Iris pigment epithelial cell (primary cell): ENCODE measurements around the gene TPSB2.
"Not testable (repeated sequence)": the region's sequence is repeated elsewhere in the genome, so short reads cannot be mapped to it uniquely, and the experiment has no call there.

Source experiments
- DNase-seq: peaks from one replicate; pipeline ENCODE4 v3.0.0-alpha.2; 2011; ENCODE audit warnings: low read depth

TPSB2 gene

GRCh38 chr16:1199347-1200013 is 30.5 kb downstream of the TPSB2 start:
- DNase-seq = no peak

- not testable (repeated sequence) for DNase-seq
Observed at GRCh38 chr16:1198671-1199346, 31.2 kb downstream of the TPSB2 start.

DNA sequence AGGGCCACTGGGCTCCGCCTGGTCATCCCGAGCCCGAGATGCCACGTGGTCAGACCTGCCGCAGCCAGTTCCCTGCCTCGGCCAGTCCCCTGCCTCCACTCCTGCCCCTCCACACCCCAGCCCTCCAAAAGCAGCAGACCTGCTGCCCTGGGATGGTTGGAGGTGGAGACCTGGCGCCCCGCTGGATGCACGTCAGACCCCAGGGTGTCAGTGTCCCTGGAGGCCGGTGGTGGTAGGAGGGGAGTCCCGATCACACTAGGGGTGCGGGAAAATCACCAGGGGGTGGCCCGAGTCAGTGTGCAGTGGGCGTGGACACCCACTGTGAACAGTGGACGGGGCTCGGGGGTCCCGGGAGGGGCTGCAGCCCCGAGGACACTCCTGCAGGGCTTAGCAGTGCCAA is 31.8 kb downstream of the TPSB2 start:
- DNase-seq = no peak

DNA sequence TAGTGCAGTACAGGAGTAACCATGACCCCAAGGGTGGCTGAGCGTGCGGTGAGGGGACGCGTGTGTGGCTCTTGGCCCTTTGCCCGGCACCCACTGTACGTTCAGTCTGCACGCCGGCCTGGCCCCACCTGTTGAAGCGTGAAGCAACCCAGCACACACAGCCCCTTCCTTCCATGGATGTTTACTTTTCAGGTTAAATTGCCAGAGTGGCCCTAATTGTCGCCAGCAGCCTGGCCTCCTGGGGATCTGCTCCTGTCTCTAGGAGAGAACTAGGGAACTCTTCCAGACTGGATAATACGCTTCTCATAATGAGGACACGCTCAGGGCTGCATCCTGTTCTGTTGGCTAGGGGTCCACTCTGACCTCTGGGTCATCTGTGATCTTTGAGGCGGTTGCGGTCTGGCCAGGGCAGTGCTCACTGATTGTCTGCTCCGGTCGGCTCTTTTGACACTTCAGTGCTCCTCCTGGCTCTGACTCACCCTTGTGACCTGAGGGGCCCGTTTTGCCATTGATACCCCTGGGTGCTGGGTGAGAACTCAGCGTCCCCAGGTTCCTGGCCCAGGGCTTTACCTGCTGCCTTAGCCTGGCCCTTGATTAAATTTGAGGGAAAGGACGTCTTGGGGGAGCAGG is 32.6 kb downstream of the TPSB2 start:
- no peak for DNase-seq

DNA sequence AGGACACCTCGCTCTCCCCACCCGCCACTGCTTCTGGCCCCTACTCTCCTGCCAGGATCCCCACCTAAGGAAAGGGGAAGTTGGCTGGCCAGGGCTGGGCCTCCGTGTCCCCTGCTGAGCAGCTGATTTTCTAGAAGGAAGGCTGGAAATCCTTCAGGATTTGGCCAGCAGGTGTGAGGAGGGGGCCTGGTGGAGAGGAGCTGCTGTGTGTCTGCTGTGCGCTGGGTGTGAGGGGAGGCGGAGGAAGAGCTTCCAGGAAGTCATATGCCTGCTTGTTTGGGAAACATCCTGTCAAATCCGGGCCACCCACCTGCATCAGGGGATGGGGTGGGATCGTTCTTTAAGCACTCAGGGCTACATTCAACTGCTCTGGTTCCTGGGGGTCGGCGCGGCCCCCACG is 33.5 kb downstream of the TPSB2 start:
- no peak for DNase-seq

DNA sequence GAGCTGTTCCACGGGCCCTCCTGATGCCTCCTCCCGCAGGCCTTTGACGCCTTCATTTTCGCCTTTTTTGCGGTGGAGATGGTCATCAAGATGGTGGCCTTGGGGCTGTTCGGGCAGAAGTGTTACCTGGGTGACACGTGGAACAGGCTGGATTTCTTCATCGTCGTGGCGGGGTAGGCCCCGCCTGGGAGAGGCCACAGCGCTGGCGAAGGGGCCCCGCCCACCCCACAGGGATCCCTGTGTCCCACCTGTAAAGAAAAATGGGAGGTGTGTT is 34.7 kb downstream of the TPSB2 start:
- no peak for DNase-seq

DNA sequence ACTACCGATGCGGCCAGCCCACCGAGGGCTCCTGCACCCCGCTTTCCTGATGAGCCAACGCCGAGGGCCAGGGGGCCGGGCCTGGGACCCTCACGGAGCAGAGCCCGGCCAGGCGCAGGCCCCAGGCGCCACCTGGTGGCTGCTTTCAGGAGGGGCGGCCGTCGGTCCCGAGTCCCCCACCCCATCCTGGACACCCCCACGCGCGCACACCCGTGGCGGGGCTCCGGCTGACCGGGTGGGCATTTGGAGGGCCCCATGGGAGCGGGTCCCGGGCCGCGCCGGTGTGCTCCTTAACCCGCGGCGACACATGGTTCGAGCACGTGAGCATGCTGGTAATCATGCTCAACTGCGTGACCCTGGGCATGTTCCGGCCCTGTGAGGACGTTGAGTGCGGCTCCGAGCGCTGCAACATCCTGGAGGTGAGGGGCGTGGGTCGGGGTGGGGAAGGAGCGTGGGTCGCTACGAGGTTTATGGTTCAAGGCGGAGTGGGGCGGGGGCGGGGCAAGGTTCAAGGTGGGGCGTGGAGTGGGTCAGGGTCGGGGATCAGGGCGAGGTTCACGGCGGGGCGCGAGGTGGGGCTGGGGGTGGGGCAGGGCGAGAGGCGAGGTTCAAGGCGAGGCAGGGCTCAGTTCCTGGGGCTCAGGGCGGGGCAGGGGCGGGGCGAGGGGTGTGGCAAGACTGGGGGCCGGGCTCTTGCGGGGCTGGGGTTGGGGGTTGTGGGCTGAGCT is 35.2 kb downstream of the TPSB2 start:
- no peak for DNase-seq

GRCh38 chr16:1193825-1194581 is 36.0 kb downstream of the TPSB2 start:
- DNase-seq = no peak

GRCh38 chr16:1193143-1193824 is 36.7 kb downstream of the TPSB2 start:
- no peak for DNase-seq

DNA sequence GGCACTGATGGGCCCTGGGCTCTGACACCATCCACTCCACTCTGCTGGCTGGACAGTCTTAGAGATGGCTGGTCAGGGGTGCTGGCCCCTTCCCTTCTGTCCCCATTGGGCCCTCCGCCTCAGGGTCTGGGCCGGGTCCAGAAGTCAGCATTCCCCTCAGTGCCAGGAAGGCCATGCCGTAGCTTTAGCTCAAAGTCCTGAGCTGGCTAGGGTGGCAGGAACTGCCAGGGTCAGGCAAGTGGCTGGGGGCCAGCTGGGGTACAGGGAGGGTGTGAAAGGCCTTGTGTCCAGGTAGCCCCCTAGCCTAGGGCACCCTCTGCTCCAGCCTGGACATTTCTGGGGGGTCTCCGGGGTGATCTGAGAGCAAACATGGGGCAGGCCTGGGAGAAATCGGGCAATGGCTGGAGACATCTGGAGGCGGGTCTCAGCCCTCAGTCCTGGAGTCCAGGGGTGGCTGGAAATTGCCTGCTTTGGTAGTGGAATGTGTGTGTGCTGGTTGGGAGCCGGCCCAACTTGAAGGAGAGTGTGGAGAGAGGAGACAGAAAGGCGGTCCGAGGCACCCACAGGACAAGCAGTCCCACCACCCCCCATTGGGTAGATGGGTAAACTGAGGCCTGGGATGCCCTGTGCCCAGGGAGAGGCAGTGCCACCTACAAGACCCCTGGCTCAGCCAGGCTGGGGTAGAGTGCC is 37.5 kb downstream of the TPSB2 start:
- DNase-seq = no peak

- not testable (repeated sequence) for DNase-seq
Observed at GRCh38 chr16:1190789-1191188, 39.2 kb downstream of the TPSB2 start.

GRCh38 chr16:1189455-1189854 is 40.5 kb downstream of the TPSB2 start:
- DNase-seq = no peak

- DNase-seq = peak; percentile 31
Observed at GRCh38 chr16:1188432-1189189, 41.4 kb downstream of the TPSB2 start.

GRCh38 chr16:1185460-1186207 is 44.4 kb downstream of the TPSB2 start:
- not testable (repeated sequence) for DNase-seq

DNA sequence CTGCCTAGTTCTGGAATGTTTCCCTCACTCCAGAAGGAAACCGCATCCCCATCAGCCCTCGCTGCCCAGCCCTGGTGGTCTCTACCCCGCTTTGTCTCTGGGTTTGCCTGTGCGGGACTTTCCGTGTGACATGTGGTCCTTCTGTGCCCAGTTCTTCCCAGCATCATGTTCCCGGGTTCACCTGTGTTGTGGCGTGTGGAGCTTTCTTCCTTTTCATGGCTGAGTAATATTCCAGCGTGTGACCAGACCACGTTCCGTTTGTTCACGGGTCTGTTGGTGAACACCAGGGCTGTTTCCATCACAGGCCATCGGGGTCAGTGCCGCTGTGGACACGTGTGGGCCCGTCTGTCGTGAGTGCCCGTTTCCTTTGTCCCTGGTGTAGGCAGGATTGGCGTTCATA is 45.0 kb downstream of the TPSB2 start:
- no peak for DNase-seq

GRCh38 chr16:1184156-1184868 is 45.7 kb downstream of the TPSB2 start:
- DNase-seq = no peak

DNA sequence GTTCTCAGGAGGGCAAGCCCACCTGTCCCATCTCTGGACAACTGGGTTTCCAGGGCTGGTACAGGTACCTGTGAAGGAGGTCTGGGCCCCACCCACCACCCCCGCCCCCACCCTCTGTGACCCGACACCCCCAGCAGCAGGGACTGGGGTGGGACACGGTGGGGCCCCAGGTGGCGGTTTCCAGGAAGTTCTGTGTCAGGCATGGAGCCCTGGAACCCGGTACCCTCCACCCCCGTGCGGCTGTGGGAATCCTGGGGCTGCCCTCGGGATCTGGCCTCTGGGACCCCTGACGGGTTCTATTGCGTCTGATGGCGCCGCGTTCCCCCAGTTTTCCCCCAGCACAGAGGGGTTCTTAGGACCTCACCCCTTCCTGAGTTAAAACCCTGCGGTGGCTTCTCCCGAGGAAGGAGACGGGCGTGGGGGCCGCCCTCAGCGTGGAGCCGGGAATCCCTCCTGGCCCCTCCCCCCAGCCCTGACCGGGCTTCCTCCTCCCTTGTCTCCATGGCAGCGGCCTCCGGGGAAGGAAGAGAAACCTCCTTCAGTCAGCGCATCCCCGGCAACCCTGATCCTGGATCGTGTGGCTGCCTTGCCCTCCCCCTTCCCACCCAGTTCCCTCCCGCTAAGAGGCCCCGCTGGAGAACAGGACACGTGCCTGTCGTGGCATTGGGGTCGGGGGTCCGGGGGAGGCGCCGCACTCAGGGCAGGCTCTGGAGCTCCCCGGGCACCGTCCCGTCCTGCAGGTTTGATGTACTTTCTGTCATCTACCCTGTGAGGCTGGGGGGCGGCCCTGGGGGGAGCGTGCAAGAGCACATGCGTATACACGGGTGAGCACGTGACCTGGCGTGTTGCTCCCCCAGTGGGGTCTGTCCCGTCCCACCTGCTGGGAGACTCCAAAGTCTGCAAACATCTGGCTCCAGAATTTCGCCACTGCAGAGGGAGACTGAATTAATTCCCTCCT is 46.8 kb downstream of the TPSB2 start:
- peak; percentile 71 for DNase-seq

DNA sequence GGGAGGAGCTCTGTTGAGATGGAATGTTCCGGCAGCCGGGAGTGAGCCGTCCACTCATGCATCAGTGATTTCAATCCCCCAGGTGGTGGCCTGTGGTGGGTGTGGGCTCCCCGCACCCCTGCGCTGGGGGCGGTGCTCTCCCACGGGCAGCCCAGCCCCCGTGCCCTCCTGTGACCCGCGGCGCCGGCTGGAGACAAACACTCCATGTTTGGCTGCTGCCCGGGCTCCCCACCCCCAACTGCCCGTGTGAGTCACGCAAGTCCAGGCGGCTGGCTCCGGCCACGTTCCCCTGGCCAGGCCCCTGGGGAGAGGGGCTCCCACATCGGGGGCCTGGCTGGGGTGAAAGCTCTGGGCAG is 47.7 kb downstream of the TPSB2 start:
- DNase-seq = peak; percentile 89
